Measurements from ENCODE around the gene RPL37.
"Not testable (repeated sequence)": the region's sequence is repeated elsewhere in the genome, so short reads cannot be mapped to it uniquely, and the experiment has no call there.

The RPL37 gene

DNA sequence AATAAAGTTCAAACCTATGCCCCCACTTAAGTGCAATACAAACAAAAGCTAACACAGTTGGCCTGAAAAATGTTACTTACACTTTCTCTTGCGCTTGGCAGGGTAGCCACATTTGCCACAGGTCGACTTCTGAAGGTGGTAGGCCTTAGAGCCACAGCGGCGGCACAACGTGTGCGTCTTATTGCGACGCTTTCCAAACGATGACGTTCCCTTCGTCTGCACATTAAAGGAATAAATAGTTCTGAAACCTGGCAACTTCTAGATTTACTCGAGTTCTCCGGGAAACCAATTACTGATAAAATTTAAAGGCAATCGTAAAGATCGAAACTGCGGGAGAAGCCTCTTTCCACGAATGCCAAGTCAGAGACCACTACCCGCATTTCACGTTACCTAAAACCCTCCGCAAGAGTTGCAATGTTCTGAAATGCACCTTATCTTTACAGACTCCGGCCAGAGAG, 602 bp downstream of the RPL37 start:
- DNase-seq (ENCODE audit: low read depth, low spot score), result peak; percentile 52

DNA sequence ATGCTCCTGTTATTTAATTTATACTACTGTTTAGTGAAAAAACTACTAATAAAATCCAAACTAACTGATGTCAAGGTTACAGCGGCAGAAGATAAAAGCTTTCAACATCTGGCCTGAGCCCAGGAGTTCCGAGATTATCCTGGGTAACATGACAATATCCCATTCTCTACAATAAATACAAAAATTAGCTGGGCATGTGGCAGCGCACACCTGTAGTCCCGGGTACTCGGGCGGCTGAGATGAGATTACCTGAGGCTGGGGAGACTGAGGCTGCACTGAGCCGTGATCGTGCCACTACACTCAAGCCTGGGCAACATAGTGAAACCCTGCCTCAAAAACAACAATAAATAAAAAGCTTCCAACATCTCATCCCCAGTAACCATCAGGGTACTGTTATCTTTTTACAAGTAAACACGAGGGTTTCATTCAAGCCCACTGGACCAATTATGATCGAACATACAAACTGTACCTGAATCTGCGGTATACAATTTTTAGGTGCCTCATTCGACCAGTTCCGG, 1.3 kb downstream of the RPL37 start:
- no peak for DNase-seq (ENCODE audit: low read depth, low spot score)

- DNase-seq (ENCODE audit: low read depth, low spot score), result no peak
Measured at GRCh38 chr5:40832345-40832744, 2.7 kb downstream of the RPL37 start.

- no peak for DNase-seq (ENCODE audit: low read depth, low spot score)
Measured at GRCh38 chr5:40831346-40832210, 3.4 kb downstream of the RPL37 start.

GRCh38 chr5:40829748-40830533, 5.1 kb downstream of the RPL37 start:
- no peak for DNase-seq (ENCODE audit: low read depth, low spot score)

GRCh38 chr5:40828690-40829661, 6.0 kb downstream of the RPL37 start:
- no peak for DNase-seq (ENCODE audit: low read depth, low spot score)

DNA sequence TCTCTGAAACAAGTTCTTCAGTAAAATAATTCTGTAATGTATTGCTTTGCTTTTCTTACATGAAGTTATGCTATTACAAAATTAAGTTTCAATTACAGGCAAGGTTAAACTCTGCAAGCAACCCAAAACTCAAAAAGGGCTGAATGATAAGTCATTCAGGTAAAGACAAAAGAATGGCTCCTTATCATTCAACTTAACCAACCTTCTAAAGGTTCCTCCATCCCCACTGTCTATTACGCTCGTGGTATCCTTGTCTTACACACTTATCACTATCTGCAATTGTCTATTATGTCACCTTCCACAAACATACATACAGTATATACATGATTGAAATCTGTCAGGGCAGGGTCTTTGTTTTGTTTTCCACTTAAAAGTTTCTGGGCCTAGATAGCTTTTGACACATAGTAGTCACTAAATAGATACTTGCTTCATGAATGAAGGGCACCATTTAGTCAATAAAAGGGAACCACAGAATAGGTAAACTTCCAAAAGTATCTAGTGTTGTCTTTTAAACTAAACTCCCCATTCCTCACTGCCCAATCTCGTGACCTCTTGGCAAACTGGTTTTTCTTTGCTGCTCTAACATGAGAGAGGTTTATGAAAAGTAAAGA, 6.9 kb downstream of the RPL37 start:
- DNase-seq (ENCODE audit: low read depth, low spot score), result no peak

- no peak for DNase-seq (ENCODE audit: low read depth, low spot score)
Measured at GRCh38 chr5:40827188-40827977, 7.6 kb downstream of the RPL37 start.

- DNase-seq (ENCODE audit: low read depth, low spot score), result no peak
Measured at GRCh38 chr5:40826489-40827187, 8.4 kb downstream of the RPL37 start.

- not testable (repeated sequence) for DNase-seq (ENCODE audit: low read depth, low spot score)
Measured at GRCh38 chr5:40825461-40826043, 9.5 kb downstream of the RPL37 start.

GRCh38 chr5:40823459-40823858, 11.6 kb downstream of the RPL37 start:
- DNase-seq (ENCODE audit: low read depth, low spot score), result no peak

DNA sequence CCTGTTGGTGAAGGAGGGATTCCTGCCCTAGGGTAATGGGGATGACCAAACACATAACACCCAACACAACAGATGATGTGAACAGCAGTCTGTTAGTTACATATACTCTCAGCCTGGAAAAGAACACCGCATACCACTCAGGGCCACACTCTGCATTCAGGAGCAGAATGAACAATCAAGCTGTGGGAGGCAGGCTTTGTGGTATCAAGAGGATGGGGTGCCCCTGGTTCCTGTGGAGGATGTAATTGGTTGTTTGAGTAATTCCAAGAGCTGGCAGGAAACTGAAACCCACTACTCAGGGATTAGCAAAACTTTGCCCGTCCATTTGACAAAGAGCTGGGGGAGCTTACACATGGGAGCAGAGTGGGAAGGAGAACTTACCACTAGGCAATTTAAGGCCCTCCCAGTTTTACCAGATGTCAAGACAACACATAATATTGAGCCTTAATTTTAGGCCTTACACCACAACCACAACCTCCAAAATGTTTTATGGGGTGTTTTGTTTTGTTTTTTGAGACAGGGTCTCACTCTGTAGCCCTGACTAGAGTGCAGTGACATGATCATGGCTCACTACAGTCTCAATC, 21.2 kb downstream of the RPL37 start:
- peak; percentile 34 for DNase-seq (ENCODE audit: low read depth, low spot score)

DNA sequence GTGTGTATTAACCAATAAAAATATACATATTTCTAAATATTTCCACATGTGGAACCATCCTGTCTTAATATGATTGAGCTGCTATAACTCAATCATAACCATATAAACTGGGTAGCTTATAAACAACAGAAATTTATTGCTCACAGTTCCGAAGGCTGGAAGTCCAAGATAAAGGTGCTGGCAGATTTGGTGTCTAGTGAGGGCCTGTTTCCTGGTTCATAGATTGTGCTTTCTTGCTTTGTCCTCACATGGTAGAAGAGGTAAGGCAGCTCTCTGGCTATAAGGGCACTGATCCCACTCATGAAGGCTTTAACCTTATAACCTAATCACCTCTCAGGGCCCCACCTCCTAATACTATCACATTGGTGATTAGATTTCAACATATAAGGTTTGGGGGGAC, 22.9 kb downstream of the RPL37 start:
- DNase-seq (ENCODE audit: low read depth, low spot score), result no peak

- no peak for DNase-seq (ENCODE audit: low read depth, low spot score)
Measured at GRCh38 chr5:40801771-40802562, 33.1 kb downstream of the RPL37 start.

DNA sequence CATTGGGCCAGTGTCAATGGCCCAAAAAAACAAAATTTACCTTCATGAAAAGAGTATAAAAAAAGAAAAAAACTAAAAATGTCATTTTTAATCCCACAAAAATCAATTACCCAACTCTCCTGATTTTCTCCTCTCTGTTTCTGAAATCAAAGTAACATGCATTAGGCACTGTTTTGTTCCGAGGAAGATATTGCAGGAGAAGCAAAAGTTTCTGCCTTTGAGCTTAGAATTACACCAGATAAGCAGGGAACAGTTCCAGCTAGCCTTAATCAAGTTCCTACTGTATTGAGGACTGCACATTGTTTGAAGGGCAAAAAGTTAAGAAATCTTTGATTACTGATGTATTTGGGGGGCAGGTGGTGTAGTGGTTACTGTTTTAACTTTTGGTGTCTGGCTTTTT, 35.8 kb downstream of the RPL37 start:
- no peak for DNase-seq (ENCODE audit: low read depth, low spot score)

DNA sequence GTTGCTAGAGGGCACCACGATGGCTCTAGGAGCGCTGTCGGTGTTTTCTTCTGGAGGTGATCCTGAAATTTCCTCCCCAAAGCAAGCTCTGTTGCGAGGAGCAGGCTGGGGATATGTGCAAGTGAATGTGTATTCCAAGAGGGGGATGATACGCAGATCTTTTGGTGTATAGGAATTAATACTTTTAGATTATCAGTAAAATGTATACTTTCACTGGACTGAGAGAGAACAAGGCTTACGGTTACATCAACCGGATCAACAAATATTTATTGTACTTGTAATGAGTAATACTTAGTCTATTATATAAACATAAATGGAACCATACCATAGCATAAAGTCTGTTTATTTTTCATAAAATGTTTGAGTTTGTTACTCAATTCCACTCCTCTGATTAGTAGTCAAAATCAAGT, 36.2 kb downstream of the RPL37 start:
- DNase-seq (ENCODE audit: low read depth, low spot score), result no peak

GRCh38 chr5:40798012-40798800, 36.8 kb downstream of the RPL37 start, which contains the start of gene PRKAA1:
PRKAA1 (minus strand) TSS chr5:40798374; CDS start chr5:40798189, 185 bp downstream.
- DNase-seq (ENCODE audit: low read depth, low spot score), result peak; percentile 96

Data from astrocyte of the hippocampus (primary cell).